GM12865 (cell line): Measurements from ENCODE around the gene TDRD10.

Experiments
- DNase-seq: peaks from one replicate; pipeline ENCODE4 v3.0.0; 2010; ENCODE audit warnings: low read depth
- H3K4me3 ChIP-seq: 2 replicates; pipeline ENCODE4 v1.5.1; 2011; ENCODE audit warnings: mild to moderate bottlenecking, low read depth, low read length, control low read depth
- CTCF ChIP-seq: IDR thresholded peaks from 2 replicates; pipeline ENCODE4 v1.5.1; 2011; ENCODE audit warnings: low read length, control low read depth, low read depth, inconsistent platforms; ENCODE audit not compliant: insufficient read depth; ENCODE audit errors: missing control alignments

Gene TDRD10

GRCh38 chr1:154594811-154595210, 92.8 kb downstream of the TDRD10 start:
- DNase-seq: no peak
- TF ChIP-seq CTCF: no peak
- no peak overlapping the region for H3K4me3 ChIP-seq

DNA sequence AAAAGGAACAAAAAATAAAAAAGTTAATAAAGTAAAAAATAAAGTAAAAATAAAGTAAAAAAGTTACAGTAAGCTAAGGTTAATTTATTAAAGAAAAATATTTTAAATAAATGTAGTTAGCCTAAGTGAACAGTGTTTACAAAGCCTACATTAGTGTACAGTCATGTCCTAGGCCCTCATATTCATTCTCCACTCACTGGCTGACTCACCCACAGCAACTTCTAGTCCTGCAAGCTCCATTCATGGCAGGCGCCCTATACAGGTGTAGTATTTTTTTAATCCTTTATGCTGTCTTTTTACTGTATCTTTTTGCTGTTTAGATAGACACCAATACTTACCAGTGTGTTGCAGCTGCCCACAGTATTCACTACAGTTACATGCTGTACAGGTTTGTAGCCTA, 93.6 kb downstream of the TDRD10 start:
- no peak for DNase-seq
- TF ChIP-seq CTCF: no peak
- H3K4me3 ChIP-seq: no peak overlapping the region
